Esophagus squamous epithelium (tissue), 5 donors: ENCODE results near the gene ITGA8. TPM values are rescaled to one million over a fixed set of nuclear protein-coding genes. Genes with fewer than 3 reads are reported as not detected.

Source experiments
- DNase-seq: peaks from one replicate; lab custom pipeline; 2025; lab: John Stamatoyannopoulos, UW
- H3K27ac ChIP-seq, 4 donors: fragments of 200-600 bp; sonication (generic); one replicate each; pipeline ENCODE4 v1.5.1; 2016 to 2019; ENCODE audit warnings: mild to moderate bottlenecking in 1 of 4
- H3K27me3 ChIP-seq, 4 donors: fragments of 200-600 bp; sonication (generic); 1 replicate in 3 of 4; 2 replicates in 1 of 4; pipeline versions ENCODE4 v1.5.1 to v1.6.0; 2017 to 2021; ENCODE audit warnings: antibody characterized with exemption in 1 of 4
- H3K36me3 ChIP-seq, 3 donors: fragments of 200-600 bp; sonication (generic); one replicate each; pipeline ENCODE4 v1.5.1; 2016 to 2019
- H3K4me1 ChIP-seq, 3 donors: fragments of 200-600 bp; sonication (generic); one replicate each; pipeline ENCODE4 v1.5.1; 2017 to 2019
- H3K4me3 ChIP-seq, 4 donors: fragments of 200-600 bp; sonication (generic); 1 replicate in 3 of 4; 2 replicates in 1 of 4; pipeline ENCODE4 v1.5.1; 2016 to 2019; ENCODE audit warnings: mild to moderate bottlenecking in 2 of 4, moderate library complexity in 1 of 4
- H3K9me3 ChIP-seq, 3 donors: fragments of 200-600 bp; sonication (generic); one replicate each; pipeline ENCODE4 v1.5.1; 2016 to 2019
- CTCF ChIP-seq, 6 experiments: fragments of 450-650 bp in 4 of 6; fragments of 200-600 bp in 2 of 6; sonication (generic) in 2 of 6; IDR thresholded peaks; one replicate each; pipeline ENCODE4 v1.5.1; 2016 to 2019; ENCODE audit warnings: antibody characterized with exemption in 6 of 6, mild to moderate bottlenecking in 4 of 6, moderate library complexity in 4 of 6
- POLR2A ChIP-seq, 4 donors: fragments of 450-650 bp; IDR thresholded peaks; one replicate each; pipeline ENCODE4 v1.6.1; 2017; ENCODE audit warnings: antibody characterized with exemption in 4 of 4, mild to moderate bottlenecking in 4 of 4, moderate library complexity in 3 of 4
- WGBS, 2 donors: methylation state at CpG; one replicate each; pipeline ENCODE4 v1.1.5; 2018; 5-methylcytosine and 5-hydroxymethylcytosine counted together
- intact Hi-C: fragments of 100-400 bp; cut with DNase I; formaldehyde crosslinking; loops from one replicate; pipeline ENCODE4 v1.15.0; 2022
- total RNA-seq, 4 donors: library from RNA; depleted of rRNA; stranded (reverse); fragments of >200 nt; gene quantifications; one replicate each; pipeline ENCODE4 v1.1.0, GENCODE V29; 2016
- donor health status: DM: yes; HTN: yes; CAD: no.

The ITGA8 gene
- total RNA-seq, 4 donors from 2014 or later: 1.0 to 22.5 (median 7.5) TPM

GRCh38 chr10:15545266-15545665, 174.5 kb downstream of the ITGA8 start:
- Histone ChIP-seq H3K27me3 (no peaks in the 10 kb centered on the region), H3K27ac (no peak overlapping the region), H3K36me3 (no peaks in the 10 kb centered on the region), H3K4me1 (no peaks in the 10 kb centered on the region), H3K4me3 (no peak overlapping the region), H3K9me3 (no peaks in the 10 kb centered on the region)
- intact Hi-C loops: no loop called here
- TF ChIP-seq CTCF (IDR thresholded peaks at IDR 0.05) (no peak), POLR2A (IDR thresholded peaks at IDR 0.05) (no peak)
- no peak for DNase-seq
- 76 to 77% methylated on average over 2 of the region's 2 CpGs for WGBS, 2 donors

GRCh38 chr10:15543994-15544393, 175.7 kb downstream of the ITGA8 start:
- Histone ChIP-seq H3K9me3 (no peaks in the 10 kb centered on the region), H3K4me1 (no peaks in the 10 kb centered on the region), H3K36me3 (no peaks in the 10 kb centered on the region), H3K27me3 (no peaks in the 10 kb centered on the region), H3K27ac (no peak overlapping the region), H3K4me3 (no peak overlapping the region)
- no peak for TF ChIP-seq CTCF (IDR thresholded peaks at IDR 0.05)
- no peak for TF ChIP-seq POLR2A (IDR thresholded peaks at IDR 0.05)
- no peak for DNase-seq
- 82 to 83% methylated on average over 1 of the region's 1 CpG for WGBS, 2 donors
- intact Hi-C loops: no loop called here

GRCh38 chr10:15542817-15543216, 176.9 kb downstream of the ITGA8 start:
- H3K36me3 ChIP-seq: no peaks in the 10 kb centered on the region
- H3K27me3 ChIP-seq: no peaks in the 10 kb centered on the region
- WGBS, 2 donors: 80 to 86% methylated on average over 3 of the region's 3 CpGs
- H3K4me1 ChIP-seq: no peaks in the 10 kb centered on the region
- H3K27ac ChIP-seq: no peak overlapping the region
- no peak overlapping the region for H3K4me3 ChIP-seq
- H3K9me3 ChIP-seq: no peaks in the 10 kb centered on the region
- TF ChIP-seq POLR2A (IDR thresholded peaks at IDR 0.05): no peak
- TF ChIP-seq CTCF (IDR thresholded peaks at IDR 0.05): no peak
- intact Hi-C loops: no loop called here
- no peak for DNase-seq

GRCh38 chr10:15541376-15541775, 178.3 kb downstream of the ITGA8 start:
- no peaks in the 10 kb centered on the region for H3K9me3 ChIP-seq
- DNase-seq: no peak
- H3K27me3 ChIP-seq: no peaks in the 10 kb centered on the region
- no peaks in the 10 kb centered on the region for H3K4me1 ChIP-seq
- intact Hi-C loops: no loop called here
- no peak for TF ChIP-seq CTCF (IDR thresholded peaks at IDR 0.05)
- no peak for TF ChIP-seq POLR2A (IDR thresholded peaks at IDR 0.05)
- H3K27ac ChIP-seq: no peak overlapping the region
- no peaks in the 10 kb centered on the region for H3K36me3 ChIP-seq
- no peak overlapping the region for H3K4me3 ChIP-seq
- 74 to 88% methylated on average over 1 of the region's 1 CpG for WGBS, 2 donors

- H3K27me3 ChIP-seq: no peaks in the 10 kb centered on the region
- H3K4me3 ChIP-seq: no peak overlapping the region
- intact Hi-C loops: no loop called here
- no peak for TF ChIP-seq CTCF (IDR thresholded peaks at IDR 0.05)
- no peak for TF ChIP-seq POLR2A (IDR thresholded peaks at IDR 0.05)
- no peaks in the 10 kb centered on the region for H3K4me1 ChIP-seq
- H3K36me3 ChIP-seq: no peaks in the 10 kb centered on the region
- H3K27ac ChIP-seq: no peak overlapping the region
- DNase-seq: no peak
- H3K9me3 ChIP-seq: no peaks in the 10 kb centered on the region
- 54% methylated on average over 2 of the region's 2 CpGs for WGBS, 2 donors
Observed at GRCh38 chr10:15540727-15541126, 179.0 kb downstream of the ITGA8 start.
